ENCODE measurements around the gene WEE2.
A peak's percentile ranks its signal among the peaks of the same experiment; 100 is the strongest.
"Not testable (repeated sequence)": the region's sequence is repeated elsewhere in the genome, so short reads cannot be mapped to it uniquely, and the experiment has no call there.

WEE2 gene

DNA sequence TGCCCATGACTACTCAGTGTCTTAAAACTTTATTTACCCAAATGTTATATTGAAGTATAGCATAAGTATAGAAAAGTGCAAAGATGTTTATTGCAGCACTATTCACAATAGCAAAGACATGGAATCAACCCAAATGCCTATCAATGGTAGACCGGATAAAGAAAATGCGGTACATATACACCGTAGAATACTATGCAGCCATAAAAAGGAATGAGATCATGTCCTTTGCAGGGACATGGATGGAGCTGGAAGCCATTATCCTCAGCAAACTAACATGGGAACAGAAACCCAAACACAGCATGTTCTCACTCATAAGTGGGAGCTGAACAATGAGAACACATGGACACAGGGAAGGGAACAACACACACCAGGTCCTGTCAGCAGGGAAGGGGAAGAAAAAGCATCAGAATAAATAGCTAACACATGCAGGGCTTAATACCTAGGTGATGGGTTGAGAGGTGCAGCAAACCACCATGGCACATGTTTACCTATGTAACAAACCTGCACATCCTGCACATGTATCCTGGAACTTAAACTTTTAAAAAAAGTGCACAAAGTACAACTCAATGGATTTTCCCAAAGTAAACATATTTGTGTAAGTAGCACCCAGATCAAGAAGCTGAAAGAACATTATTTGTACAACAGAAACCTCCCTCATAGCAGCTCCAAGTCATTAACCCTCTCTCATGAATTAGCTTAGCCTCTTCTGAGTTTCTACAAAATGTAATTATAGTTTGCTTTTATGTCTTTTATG lies 18.9 kb upstream of the WEE2 start:
- H3K27ac ChIP-seq (ENCODE audit: extremely low read depth, low read depth, low read length); H3K9me3 ChIP-seq (ENCODE audit: control insufficient read depth, insufficient read depth, low read depth, low read length); H3K4me1 ChIP-seq (ENCODE audit: control insufficient read depth, insufficient read depth, low read length); H3K4me3 ChIP-seq (ENCODE audit: low read depth, low read length): not testable (repeated sequence)
- ChIA-PET CTCF (interaction anchor here (1.7 kb wide), 1 partner anchor 48 kb away, joined by 4 read pairs; the partner anchor contains the start of gene SSBP1), POLR2A (interaction anchor here (1.1 kb wide), 1 partner anchor 11 kb away, joined by 5 read pairs; no protein-coding TSS in a partner anchor)
- H3K36me3 ChIP-seq (ENCODE audit: control insufficient read depth in 2 of 2, insufficient read depth in 1 of 2, low read length in 2 of 2) = peaks cover 0 to 16% of the 10 kb centered on the region in 2 experiments; a peak in 1 of 3 replicates
- TF ChIP-seq ZNF146 (tag by site-specific recombination; IDR thresholded peaks at IDR 0.05) = peak; percentile 88

DNA sequence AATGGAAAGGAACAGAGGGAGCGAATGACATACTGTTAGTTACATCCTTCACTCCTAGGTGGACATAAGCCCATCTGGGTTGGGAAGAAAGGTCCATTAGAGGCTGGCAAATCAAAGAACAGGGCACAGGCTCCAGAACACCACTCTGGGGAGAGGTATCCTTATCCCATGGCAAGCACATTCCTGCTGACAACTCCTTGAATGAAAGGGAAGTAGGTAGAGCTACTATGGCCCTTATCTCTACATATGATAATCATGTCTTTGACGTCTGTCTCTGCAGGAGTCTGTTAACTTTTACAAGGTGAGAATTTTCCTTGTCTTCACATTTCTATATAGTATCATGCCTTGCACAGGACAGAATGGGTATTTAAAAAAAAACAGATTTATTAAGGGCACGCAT lies 16.6 kb upstream of the WEE2 start:
- TF ChIP-seq ZIC2 (tag by site-specific recombination; IDR thresholded peaks at IDR 0.05) (no peak), ZNF791 (tag by site-specific recombination; IDR thresholded peaks at IDR 0.05) (no peak), ZXDB (tag by site-specific recombination; IDR thresholded peaks at IDR 0.05) (no peak), SP3 (tag by site-specific recombination; IDR thresholded peaks at IDR 0.05) (no peak), ZBTB48 (tag by site-specific recombination; IDR thresholded peaks at IDR 0.05) (no peak), ZNF302 (tag by site-specific recombination; IDR thresholded peaks at IDR 0.05; ENCODE audit: low read depth) (no peak), ZBTB8A (tag by site-specific recombination; IDR thresholded peaks at IDR 0.05) (no peak), ZNF549 (tag by site-specific recombination; IDR thresholded peaks at IDR 0.05) (no peak), ZNF311 (tag by site-specific recombination; IDR thresholded peaks at IDR 0.05; ENCODE audit: borderline replicate concordance) (no peak), KLF16 (tag by site-specific recombination; IDR thresholded peaks at IDR 0.05) (no peak), GLI2 (tag by site-specific recombination; IDR thresholded peaks at IDR 0.05; ENCODE audit: borderline replicate concordance, low read depth) (no peak), ZNF529 (tag by site-specific recombination; IDR thresholded peaks at IDR 0.05; ENCODE audit: insufficient replicate concordance) (no peak), ZNF2 (tag by site-specific recombination; IDR thresholded peaks at IDR 0.05) (no peak)
- TF ChIP-seq, protein P1, sequence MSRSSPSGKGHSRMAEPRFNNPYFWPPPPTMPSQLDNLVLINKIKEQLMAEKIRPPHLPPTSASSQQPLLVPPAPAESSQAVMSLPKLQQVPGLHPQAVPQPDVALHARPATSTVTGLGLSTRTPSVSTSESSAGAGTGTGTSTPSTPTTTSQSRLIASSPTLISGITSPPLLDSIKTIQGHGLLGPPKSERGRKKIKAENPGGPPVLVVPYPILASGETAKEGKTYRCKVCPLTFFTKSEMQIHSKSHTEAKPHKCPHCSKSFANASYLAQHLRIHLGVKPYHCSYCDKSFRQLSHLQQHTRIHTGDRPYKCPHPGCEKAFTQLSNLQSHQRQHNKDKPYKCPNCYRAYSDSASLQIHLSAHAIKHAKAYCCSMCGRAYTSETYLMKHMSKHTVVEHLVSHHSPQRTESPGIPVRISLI (tag by site-specific recombination; IDR thresholded peaks at IDR 0.05) = no peak
- TF ChIP-seq, protein P2, sequence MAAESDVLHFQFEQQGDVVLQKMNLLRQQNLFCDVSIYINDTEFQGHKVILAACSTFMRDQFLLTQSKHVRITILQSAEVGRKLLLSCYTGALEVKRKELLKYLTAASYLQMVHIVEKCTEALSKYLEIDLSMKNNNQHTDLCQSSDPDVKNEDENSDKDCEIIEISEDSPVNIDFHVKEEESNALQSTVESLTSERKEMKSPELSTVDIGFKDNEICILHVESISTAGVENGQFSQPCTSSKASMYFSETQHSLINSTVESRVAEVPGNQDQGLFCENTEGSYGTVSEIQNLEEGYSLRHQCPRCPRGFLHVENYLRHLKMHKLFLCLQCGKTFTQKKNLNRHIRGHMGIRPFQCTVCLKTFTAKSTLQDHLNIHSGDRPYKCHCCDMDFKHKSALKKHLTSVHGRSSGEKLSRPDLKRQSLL (tag by site-specific recombination; IDR thresholded peaks at IDR 0.05) = no peak
- TF ChIP-seq, protein P3, sequence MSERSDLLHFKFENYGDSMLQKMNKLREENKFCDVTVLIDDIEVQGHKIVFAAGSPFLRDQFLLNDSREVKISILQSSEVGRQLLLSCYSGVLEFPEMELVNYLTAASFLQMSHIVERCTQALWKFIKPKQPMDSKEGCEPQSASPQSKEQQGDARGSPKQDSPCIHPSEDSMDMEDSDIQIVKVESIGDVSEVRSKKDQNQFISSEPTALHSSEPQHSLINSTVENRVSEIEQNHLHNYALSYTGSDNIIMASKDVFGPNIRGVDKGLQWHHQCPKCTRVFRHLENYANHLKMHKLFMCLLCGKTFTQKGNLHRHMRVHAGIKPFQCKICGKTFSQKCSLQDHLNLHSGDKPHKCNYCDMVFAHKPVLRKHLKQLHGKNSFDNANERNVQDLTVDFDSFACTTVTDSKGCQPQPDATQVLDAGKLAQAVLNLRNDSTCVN (tag by site-specific recombination; optimal IDR thresholded peaks at IDR 0.05) = no peak
- TF ChIP-seq, protein P4, sequence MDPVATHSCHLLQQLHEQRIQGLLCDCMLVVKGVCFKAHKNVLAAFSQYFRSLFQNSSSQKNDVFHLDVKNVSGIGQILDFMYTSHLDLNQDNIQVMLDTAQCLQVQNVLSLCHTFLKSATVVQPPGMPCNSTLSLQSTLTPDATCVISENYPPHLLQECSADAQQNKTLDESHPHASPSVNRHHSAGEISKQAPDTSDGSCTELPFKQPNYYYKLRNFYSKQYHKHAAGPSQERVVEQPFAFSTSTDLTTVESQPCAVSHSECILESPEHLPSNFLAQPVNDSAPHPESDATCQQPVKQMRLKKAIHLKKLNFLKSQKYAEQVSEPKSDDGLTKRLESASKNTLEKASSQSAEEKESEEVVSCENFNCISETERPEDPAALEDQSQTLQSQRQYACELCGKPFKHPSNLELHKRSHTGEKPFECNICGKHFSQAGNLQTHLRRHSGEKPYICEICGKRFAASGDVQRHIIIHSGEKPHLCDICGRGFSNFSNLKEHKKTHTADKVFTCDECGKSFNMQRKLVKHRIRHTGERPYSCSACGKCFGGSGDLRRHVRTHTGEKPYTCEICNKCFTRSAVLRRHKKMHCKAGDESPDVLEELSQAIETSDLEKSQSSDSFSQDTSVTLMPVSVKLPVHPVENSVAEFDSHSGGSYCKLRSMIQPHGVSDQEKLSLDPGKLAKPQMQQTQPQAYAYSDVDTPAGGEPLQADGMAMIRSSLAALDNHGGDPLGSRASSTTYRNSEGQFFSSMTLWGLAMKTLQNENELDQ (tag by site-specific recombination; IDR thresholded peaks at IDR 0.05; ENCODE audit: low read depth) = no peak
- TF ChIP-seq, protein P5, sequence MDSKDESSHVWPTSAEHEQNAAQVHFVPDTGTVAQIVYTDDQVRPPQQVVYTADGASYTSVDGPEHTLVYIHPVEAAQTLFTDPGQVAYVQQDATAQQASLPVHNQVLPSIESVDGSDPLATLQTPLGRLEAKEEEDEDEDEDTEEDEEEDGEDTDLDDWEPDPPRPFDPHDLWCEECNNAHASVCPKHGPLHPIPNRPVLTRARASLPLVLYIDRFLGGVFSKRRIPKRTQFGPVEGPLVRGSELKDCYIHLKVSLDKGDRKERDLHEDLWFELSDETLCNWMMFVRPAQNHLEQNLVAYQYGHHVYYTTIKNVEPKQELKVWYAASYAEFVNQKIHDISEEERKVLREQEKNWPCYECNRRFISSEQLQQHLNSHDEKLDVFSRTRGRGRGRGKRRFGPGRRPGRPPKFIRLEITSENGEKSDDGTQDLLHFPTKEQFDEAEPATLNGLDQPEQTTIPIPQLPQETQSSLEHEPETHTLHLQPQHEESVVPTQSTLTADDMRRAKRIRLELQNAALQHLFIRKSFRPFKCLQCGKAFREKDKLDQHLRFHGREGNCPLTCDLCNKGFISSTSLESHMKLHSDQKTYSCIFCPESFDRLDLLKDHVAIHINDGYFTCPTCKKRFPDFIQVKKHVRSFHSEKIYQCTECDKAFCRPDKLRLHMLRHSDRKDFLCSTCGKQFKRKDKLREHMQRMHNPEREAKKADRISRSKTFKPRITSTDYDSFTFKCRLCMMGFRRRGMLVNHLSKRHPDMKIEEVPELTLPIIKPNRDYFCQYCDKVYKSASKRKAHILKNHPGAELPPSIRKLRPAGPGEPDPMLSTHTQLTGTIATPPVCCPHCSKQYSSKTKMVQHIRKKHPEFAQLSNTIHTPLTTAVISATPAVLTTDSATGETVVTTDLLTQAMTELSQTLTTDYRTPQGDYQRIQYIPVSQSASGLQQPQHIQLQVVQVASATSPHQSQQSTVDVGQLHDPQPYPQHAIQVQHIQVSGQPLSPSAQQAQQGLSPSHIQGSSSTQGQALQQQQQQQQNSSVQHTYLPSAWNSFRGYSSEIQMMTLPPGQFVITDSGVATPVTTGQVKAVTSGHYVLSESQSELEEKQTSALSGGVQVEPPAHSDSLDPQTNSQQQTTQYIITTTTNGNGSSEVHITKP (tag by site-specific recombination; IDR thresholded peaks at IDR 0.05) = no peak
- TF ChIP-seq, protein P6, sequence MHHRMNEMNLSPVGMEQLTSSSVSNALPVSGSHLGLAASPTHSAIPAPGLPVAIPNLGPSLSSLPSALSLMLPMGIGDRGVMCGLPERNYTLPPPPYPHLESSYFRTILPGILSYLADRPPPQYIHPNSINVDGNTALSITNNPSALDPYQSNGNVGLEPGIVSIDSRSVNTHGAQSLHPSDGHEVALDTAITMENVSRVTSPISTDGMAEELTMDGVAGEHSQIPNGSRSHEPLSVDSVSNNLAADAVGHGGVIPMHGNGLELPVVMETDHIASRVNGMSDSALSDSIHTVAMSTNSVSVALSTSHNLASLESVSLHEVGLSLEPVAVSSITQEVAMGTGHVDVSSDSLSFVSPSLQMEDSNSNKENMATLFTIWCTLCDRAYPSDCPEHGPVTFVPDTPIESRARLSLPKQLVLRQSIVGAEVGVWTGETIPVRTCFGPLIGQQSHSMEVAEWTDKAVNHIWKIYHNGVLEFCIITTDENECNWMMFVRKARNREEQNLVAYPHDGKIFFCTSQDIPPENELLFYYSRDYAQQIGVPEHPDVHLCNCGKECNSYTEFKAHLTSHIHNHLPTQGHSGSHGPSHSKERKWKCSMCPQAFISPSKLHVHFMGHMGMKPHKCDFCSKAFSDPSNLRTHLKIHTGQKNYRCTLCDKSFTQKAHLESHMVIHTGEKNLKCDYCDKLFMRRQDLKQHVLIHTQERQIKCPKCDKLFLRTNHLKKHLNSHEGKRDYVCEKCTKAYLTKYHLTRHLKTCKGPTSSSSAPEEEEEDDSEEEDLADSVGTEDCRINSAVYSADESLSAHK (tag by site-specific recombination; IDR thresholded peaks at IDR 0.05) = no peak
- H3K36me3 ChIP-seq (ENCODE audit: control insufficient read depth in 2 of 2, insufficient read depth in 1 of 2, low read length in 2 of 2) = no peaks in the 10 kb centered on the region
- H3K4me1 ChIP-seq (ENCODE audit: control insufficient read depth, insufficient read depth, low read length) = peaks cover 4% of the 10 kb centered on the region; the same call in 1 of the 2 replicates
- no peak overlapping the region for H3K4me3 ChIP-seq (ENCODE audit: low read depth, low read length)
- H3K27ac ChIP-seq (ENCODE audit: extremely low read depth, low read depth, low read length) = no peak overlapping the region
- ChIA-PET POLR2A (no interaction called here), CTCF (interaction anchor here (0.5 kb wide), 1 partner anchor 158 kb away, joined by 3 read pairs; no protein-coding TSS in a partner anchor)
- H3K9me3 ChIP-seq (ENCODE audit: control insufficient read depth, insufficient read depth, low read depth, low read length) = no peaks in the 10 kb centered on the region

Data from HEK293 (cell line).